Ovary (tissue), 3 donors: ENCODE results near the gene EPS8L3.

Experiments used
- EP300 ChIP-seq: sonication (generic); formaldehyde crosslinking; IDR thresholded peaks from one replicate; pipeline ENCODE4 v1.6.1; 2017; ENCODE audit warnings: antibody characterized with exemption
- POLR2A ChIP-seq: fragments of 450-650 bp; IDR thresholded peaks from one replicate; pipeline ENCODE4 v1.6.1; 2017; ENCODE audit warnings: antibody characterized with exemption, mild to moderate bottlenecking, moderate library complexity
- TF ChIP-seq, protein P1 (sequence below), 3 donors: fragments of 450-650 bp in 2 of 3; fragments of 200-600 bp in 1 of 3; IDR thresholded peaks; one replicate each; pipeline versions ENCODE4 v1.5.1 to v1.8.0; 2016 to 2022; ENCODE audit warnings: antibody characterized with exemption in 3 of 3, mild to moderate bottlenecking in 1 of 3
- donor health status: DM: no; HTN: no; CAD: no.

DNA sequence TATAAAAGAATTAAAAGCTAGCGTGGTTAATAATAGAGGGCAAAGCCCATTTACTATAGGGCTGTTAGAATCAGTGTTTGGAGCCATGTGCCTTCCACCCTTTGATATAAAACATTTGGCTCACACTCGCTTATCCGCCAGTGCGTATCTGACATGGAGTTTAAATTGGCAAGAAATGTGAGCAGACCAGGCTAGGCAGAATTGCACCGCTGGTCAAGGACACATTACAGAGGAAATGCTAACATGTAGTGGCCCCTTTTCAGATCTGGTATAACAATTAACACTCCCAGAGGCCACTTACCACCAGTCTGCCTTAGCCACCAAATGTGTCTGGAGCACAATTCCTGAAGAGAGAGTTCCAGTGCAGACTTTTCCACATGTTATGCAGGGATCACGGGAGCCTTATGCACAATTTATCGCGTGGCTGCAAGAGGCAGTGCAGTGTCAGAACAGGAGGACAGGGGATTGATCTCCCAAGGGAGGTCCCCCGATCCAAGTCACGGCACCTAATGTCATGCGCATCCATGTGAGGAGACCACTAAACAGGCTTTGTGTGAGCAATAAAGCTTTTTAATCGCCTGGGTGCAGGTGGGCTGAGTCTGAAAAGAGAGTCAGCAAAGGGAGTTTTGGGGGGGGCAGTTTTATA, 36.9 kb downstream of the EPS8L3 start:
- TF ChIP-seq POLR2A (no peak), EP300 (no peak)
- TF ChIP-seq, protein P1, sequence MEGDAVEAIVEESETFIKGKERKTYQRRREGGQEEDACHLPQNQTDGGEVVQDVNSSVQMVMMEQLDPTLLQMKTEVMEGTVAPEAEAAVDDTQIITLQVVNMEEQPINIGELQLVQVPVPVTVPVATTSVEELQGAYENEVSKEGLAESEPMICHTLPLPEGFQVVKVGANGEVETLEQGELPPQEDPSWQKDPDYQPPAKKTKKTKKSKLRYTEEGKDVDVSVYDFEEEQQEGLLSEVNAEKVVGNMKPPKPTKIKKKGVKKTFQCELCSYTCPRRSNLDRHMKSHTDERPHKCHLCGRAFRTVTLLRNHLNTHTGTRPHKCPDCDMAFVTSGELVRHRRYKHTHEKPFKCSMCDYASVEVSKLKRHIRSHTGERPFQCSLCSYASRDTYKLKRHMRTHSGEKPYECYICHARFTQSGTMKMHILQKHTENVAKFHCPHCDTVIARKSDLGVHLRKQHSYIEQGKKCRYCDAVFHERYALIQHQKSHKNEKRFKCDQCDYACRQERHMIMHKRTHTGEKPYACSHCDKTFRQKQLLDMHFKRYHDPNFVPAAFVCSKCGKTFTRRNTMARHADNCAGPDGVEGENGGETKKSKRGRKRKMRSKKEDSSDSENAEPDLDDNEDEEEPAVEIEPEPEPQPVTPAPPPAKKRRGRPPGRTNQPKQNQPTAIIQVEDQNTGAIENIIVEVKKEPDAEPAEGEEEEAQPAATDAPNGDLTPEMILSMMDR (IDR thresholded peaks at IDR 0.05): no peak
